ENCODE data around the gene RAB3A. TPM values are rescaled to one million over a fixed set of nuclear protein-coding genes. Genes with fewer than 3 reads are reported as not detected.

Gene RAB3A
- total RNA-seq, 1 experiment from 2014 or later: 1.9 TPM

GRCh38 chr19:18170714-18171255 lies 33.1 kb downstream of the RAB3A start:
- no peaks in the 10 kb centered on the region for H3K9me3 Mint-ChIP-seq (ENCODE audit: low read depth, unreplicated experiment)
- no peaks in the 10 kb centered on the region for H3K27me3 Mint-ChIP-seq (ENCODE audit: unreplicated experiment)
- DNase-seq: no peak
- BruUV-seq (replicated peaks): no TSS peak
- intact Hi-C loops (cut with micrococcal nuclease; ENCODE audit: unreplicated experiment): no loop called here
- CTCF ChIA-PET: no interaction called here
- no peak for TF ChIP-seq CTCF (IDR thresholded peaks at IDR 0.05; ENCODE audit: unreplicated experiment)
- H3K36me3 Mint-ChIP-seq (ENCODE audit: insufficient read depth, unreplicated experiment): peaks cover 53% of the 10 kb centered on the region
- no peaks in the 10 kb centered on the region for H3K4me1 Mint-ChIP-seq (ENCODE audit: low read depth, unreplicated experiment)
- no peak overlapping the region for H3K4me3 Mint-ChIP-seq (ENCODE audit: low read depth, unreplicated experiment)
- H3K27ac Mint-ChIP-seq (ENCODE audit: unreplicated experiment): no peak overlapping the region

- intact Hi-C loops (cut with micrococcal nuclease; ENCODE audit: unreplicated experiment): no loop called here
- no peak overlapping the region for H3K4me3 Mint-ChIP-seq (ENCODE audit: low read depth, unreplicated experiment)
- no peak for TF ChIP-seq CTCF (IDR thresholded peaks at IDR 0.05; ENCODE audit: unreplicated experiment)
- H3K4me1 Mint-ChIP-seq (ENCODE audit: low read depth, unreplicated experiment): no peaks in the 10 kb centered on the region
- BruUV-seq (replicated peaks): no TSS peak
- no peaks in the 10 kb centered on the region for H3K27me3 Mint-ChIP-seq (ENCODE audit: unreplicated experiment)
- peaks cover 49% of the 10 kb centered on the region for H3K36me3 Mint-ChIP-seq (ENCODE audit: insufficient read depth, unreplicated experiment)
- H3K27ac Mint-ChIP-seq (ENCODE audit: unreplicated experiment): peak overlapping the region; percentile 61
- no peaks in the 10 kb centered on the region for H3K9me3 Mint-ChIP-seq (ENCODE audit: low read depth, unreplicated experiment)
- DNase-seq: no peak
- CTCF ChIA-PET: interaction anchor here (1.7 kb wide), 1 partner anchor 56 kb away, joined by 14 read pairs; no protein-coding TSS in a partner anchor
Measured at GRCh38 chr19:18168673-18169381, 35.0 kb downstream of the RAB3A start.

- peaks cover 52% of the 10 kb centered on the region for H3K36me3 Mint-ChIP-seq (ENCODE audit: insufficient read depth, unreplicated experiment)
- intact Hi-C loops (cut with micrococcal nuclease; ENCODE audit: unreplicated experiment): no loop called here
- no peak overlapping the region for H3K27ac Mint-ChIP-seq (ENCODE audit: unreplicated experiment)
- no peaks in the 10 kb centered on the region for H3K9me3 Mint-ChIP-seq (ENCODE audit: low read depth, unreplicated experiment)
- H3K4me1 Mint-ChIP-seq (ENCODE audit: low read depth, unreplicated experiment): no peaks in the 10 kb centered on the region
- no peak overlapping the region for H3K4me3 Mint-ChIP-seq (ENCODE audit: low read depth, unreplicated experiment)
- DNase-seq: peak; percentile 56
- CTCF ChIA-PET: interaction anchor here (1.7 kb wide), 1 partner anchor 55 kb away, joined by 14 read pairs; no protein-coding TSS in a partner anchor
- H3K27me3 Mint-ChIP-seq (ENCODE audit: unreplicated experiment): no peaks in the 10 kb centered on the region
- peak; percentile 57 for TF ChIP-seq CTCF (IDR thresholded peaks at IDR 0.05; ENCODE audit: unreplicated experiment)
- BruUV-seq (replicated peaks): no TSS peak
Measured at GRCh38 chr19:18167975-18168645, 35.7 kb downstream of the RAB3A start.

GRCh38 chr19:18167011-18167410 lies 36.8 kb downstream of the RAB3A start:
- no peak for DNase-seq
- H3K27me3 Mint-ChIP-seq (ENCODE audit: unreplicated experiment): no peaks in the 10 kb centered on the region

More at GRCh38 chr19:18167011-18167410, 36.8 kb downstream of the RAB3A start:
- no peak overlapping the region for H3K4me3 Mint-ChIP-seq (ENCODE audit: low read depth, unreplicated experiment)
- no peak for TF ChIP-seq CTCF (IDR thresholded peaks at IDR 0.05; ENCODE audit: unreplicated experiment)
- H3K27ac Mint-ChIP-seq (ENCODE audit: unreplicated experiment): no peak overlapping the region
- peaks cover 53% of the 10 kb centered on the region for H3K36me3 Mint-ChIP-seq (ENCODE audit: insufficient read depth, unreplicated experiment)
- H3K9me3 Mint-ChIP-seq (ENCODE audit: low read depth, unreplicated experiment): no peaks in the 10 kb centered on the region
- no peaks in the 10 kb centered on the region for H3K4me1 Mint-ChIP-seq (ENCODE audit: low read depth, unreplicated experiment)
- intact Hi-C loops (cut with micrococcal nuclease; ENCODE audit: unreplicated experiment): no loop called here
- CTCF ChIA-PET: no interaction called here
- no TSS peak for BruUV-seq (replicated peaks)
